PC-3 (cell line): ENCODE results near the gene ZNF436.

Experiments
- EZH2 ChIP-seq: fragments of 300-600 bp; sonication (generic); IDR thresholded peaks from one replicate; pipeline ENCODE4 v1.6.1; 2017; ENCODE audit warnings: antibody characterized with exemption, mild to moderate bottlenecking, low read length; ENCODE audit not compliant: unreplicated experiment
- TF ChIP-seq, protein P1 (sequence below): fragments of 300-600 bp; sonication (generic); conservative IDR thresholded peaks from 2 replicates; pipeline ENCODE4 v1.5.1; 2017; ENCODE audit warnings: antibody characterized with exemption, low read depth, mild to moderate bottlenecking, low read length

DNA sequence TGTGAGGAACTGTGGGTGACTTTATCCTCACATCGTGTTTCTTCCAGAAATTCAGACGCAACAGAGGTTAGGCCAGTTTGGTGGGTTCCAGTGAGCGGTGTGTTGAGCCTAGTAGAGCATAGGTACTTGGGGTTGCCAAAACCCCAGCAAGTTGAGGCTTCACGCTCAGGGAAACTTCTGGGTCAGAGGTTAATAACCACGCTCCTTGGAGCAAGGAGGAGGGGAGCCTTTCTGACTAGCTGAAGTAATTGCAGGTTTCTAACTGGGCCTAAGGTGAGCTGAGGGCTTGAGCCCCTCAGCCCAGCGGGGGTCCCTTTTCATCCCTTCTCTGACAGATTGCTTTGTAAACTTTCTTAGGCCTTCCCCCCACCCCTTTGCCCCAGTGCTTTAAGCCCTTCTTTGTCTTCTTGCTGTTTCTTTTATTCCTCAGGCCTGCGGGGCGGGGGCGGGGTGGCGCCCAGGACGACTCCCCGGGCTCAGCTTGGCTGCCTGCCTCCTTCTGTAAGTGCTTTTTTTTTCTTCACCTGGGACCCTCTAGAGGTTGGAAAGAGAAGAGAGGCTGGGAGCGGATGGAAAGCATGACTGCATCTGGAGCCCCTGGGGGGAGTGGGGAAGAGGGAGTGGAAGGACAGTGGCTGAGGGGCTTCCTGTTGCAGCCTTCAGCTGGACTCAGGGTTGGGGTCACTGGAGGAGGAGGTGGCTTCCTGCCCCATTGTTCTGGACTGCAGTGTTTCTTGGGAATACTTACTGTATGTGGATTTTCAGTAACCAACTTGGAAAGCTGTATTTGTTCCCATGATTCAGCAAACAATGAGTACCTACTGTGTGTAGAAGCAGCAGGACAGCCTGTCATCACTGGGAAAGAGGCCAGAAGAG lies 1.3 kb upstream of the ZNF436 start:
- TF ChIP-seq, protein P1, sequence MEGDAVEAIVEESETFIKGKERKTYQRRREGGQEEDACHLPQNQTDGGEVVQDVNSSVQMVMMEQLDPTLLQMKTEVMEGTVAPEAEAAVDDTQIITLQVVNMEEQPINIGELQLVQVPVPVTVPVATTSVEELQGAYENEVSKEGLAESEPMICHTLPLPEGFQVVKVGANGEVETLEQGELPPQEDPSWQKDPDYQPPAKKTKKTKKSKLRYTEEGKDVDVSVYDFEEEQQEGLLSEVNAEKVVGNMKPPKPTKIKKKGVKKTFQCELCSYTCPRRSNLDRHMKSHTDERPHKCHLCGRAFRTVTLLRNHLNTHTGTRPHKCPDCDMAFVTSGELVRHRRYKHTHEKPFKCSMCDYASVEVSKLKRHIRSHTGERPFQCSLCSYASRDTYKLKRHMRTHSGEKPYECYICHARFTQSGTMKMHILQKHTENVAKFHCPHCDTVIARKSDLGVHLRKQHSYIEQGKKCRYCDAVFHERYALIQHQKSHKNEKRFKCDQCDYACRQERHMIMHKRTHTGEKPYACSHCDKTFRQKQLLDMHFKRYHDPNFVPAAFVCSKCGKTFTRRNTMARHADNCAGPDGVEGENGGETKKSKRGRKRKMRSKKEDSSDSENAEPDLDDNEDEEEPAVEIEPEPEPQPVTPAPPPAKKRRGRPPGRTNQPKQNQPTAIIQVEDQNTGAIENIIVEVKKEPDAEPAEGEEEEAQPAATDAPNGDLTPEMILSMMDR = no peak
- no peak for TF ChIP-seq EZH2
